AG20443 (cell line): ENCODE measurements around the gene GIMD1.
A peak's percentile ranks its signal among the peaks of the same experiment; 100 is the strongest.
"Not testable (repeated sequence)": the region's sequence is repeated elsewhere in the genome, so short reads cannot be mapped to it uniquely, and the experiment has no call there.

Experiments used
- DNase-seq: peaks from one replicate; pipeline ENCODE4 v3.0.0; 2012; ENCODE audit warnings: low spot score, mixed read lengths

The GIMD1 gene

DNA sequence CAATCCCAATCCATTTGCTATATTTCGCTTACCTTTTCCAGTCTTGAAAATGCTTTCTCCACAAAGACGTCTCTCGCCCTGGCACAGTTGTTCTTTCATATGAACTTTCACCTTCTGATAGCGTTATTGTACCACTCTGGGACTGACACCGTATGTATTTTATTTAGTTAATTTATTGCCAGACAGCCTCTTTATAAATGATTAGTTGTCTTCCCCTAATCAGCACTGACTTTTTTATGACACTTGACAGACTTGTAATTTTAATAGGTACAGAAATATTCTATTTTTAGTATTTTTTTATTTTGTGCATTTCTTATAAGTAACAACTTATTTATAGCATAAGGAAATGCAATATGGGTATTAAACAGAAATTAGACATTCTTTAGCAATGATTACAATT is at the start of gene GIMD1:
Gene GIMD1 (minus strand): TSS at position 101 of the 400 bp plus-strand sequence. CDS start 1,343 bp downstream, outside the sequence.
- DNase-seq = no peak

DNA sequence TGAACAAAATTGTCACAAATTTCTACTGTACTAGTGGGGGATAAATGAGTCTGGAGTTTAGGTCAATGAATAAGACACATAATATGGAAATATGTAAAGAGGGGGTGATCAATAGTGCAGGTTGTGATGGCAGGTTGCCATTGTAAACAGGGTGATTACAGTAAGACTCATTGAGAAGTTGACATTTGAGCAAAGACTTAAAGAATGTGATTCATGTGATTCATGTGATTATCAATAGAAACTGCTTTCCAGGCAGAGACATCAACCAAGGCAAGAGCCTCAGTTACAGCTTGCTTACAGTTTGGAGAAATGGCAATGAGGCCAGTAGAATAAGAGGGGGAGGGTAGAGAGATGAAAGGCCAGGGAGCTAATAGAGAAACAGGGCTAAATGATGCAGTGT is 45.8 kb upstream of the GIMD1 start:
- no peak for DNase-seq

DNA sequence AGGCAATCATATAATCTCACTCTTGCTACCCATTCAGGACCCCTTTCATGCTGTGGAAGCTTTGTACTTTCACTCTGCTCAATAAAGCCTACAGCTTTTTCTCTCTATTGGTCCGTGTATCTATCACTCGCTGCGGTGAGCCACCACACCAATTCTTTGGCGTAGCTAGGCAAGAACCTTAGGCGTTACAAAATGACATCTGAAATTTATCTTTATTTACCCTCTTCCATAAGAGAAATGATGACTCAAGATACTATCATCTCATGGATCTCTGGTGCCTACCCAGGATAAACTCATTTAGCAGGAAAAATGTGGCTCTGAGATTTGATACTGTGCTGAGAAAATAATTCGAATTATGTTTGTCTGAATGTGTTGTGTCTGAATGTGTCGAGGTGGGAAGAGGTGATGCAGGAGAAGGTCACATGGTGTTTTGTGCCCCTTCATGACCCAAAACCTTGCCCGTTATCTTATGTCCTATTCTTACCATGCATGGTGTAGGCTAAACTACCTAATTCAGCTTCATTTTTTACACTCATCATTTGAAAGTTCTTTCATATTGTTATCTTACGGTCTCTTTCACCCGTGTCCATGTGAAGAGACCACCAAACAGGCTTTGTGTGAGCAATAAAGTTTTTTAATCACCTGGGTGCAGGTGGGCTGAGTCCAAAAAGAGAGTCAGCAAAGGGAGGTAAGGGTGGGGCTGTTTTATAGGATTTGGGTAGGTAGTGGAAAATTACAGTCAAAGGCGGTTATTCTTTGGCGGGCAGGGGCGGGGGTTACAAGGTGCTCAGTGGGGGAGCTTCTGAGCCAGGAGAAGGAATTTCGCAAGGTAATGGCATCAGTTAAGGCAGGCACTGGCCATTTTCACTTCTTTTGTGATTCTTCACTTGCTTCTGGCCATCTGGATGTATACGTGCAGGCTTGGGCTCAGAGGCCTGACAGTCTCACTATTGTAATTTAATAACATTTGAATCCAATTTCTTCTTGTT is 41.6 kb upstream of the GIMD1 start:
- no peak for DNase-seq

DNA sequence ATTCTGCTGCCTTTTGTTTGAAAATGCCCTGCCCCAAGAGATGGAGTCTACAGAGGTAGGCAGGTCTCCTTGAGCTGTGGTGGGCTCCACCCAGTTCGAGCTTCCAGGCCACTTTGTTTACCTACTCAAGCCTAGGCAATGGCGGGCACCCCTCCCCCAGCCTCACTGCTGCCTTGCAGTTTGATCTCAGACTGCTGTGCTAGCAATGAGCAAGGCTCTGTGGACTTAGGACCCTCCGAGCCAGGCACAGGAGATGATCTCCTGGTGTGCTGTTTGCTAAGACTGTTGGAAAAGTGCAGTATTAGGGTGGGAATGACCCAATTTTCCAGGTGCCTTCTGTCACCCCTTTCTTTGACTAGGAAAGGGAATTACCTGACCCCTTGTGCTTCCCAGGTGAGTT is 39.4 kb upstream of the GIMD1 start:
- not testable (repeated sequence) for DNase-seq

DNA sequence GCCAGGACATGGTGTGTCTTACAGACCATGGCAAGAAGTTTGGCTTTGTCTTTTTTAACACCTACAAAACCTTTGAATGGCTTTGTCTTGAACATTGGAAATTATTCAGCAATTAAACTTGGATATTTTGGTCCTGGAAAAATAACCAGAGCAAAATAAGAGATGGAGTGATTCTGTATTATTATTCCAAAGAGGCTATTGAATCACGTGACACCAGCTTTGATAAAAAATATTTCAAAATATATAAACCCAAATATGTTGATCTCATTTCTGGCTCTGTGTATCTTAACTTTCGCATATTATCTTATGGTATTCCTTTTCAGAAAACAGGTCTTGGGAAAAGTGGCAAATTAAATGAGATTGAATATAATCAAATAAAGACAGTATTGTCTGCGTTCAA is 32.6 kb upstream of the GIMD1 start:
- no peak for DNase-seq

DNA sequence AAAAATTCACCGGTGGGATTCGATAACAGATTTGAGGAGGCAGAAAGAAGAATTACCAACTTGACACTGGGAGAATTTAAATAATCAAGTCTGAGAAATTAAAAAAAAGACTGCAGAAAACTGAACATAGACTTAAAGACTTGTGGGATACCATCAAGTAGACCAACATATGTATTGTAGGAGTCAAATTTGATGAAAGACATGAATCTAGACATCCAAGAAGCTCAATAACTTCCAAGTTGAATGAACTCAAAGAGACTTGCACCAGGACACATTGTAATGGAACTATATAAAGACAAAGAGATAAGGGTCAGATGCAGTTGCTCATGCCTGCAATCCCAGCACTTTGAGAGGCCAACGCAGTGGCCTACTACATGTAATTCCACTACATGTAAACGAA is 30.3 kb upstream of the GIMD1 start:
- not testable (repeated sequence) for DNase-seq

DNA sequence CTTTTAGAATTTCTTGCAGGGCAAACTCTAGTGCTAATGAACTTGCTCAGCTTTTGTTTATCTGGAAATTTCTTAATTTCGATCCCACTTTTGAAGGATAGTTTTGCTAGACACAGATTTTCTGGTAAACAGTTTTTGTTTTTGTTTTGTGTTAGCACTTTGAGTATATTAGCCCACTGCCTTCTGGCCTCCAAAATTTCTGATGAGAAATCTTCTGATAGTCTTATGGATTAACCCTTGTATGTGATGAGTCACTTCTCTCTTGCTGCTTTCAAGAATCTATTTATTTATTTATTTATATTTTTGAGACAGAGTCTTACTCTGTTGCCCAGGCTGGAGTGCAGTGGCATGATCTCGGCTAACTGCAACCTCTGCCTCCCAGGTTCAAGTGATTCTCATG is 27.0 kb upstream of the GIMD1 start:
- DNase-seq = no peak

DNA sequence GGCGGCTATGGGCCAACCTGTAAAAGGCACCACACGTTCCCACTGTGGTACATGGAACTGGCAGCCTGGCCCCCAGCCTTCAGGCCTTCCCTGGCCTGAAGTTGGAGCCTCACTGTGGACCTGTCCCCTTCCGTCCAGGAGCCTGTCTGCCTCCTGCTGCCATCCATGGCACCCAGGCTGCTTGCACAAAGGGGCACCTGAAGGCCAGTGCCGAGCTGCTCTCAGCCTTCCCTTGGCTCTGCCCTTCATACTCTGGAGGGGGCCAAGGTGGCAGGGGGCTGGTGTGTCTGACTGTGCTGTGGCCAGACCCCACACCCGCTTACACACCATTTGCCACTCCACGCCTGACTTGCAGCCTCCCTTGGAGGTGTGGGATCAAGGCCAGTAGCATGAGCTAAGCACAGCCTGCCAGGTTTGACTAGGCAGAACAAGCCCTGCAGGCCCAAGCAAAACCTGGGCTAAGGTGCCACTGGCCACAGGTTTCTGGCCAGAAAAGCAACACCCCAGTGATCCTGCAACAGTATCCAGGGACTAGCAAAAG is 17.3 kb upstream of the GIMD1 start:
- DNase-seq = no peak

DNA sequence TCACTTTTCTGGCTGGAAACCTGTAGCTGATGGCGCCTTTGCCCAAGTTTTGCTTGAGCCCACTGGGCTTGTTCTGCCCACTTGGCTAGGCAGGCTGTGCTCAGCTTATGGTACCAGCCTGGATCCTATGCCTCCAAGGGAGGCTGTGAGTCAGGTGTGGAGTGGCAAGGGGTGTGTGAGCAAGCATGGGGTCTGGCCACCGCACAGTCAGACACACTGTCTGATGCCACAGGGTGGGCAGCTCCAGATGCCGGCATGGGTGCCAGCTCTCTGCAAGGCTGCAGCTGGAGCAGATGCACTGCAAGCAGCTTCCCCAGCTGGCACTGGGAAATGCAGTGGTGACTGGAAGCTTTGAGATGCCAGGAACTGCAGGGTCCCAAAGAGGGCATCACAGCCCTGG is 16.3 kb upstream of the GIMD1 start:
- DNase-seq = no peak

DNA sequence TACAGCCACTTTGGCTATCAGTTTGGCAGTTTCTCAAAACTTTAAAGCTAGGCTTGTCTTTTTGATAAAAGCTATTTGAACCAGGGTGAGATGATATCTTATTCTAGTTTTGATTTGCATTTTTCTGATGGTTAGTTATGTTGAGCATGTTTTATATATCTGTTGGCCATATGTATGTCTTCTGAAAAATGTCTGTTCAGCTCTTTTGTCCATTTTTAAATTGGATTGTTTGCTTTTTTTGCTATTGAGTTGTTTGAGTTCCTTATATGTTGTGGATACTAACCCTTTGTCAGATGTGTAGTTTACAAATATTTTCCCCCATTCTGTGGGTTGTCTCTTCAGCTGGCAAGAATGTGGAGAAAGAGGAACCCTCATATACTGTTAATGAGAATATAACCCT is 11.6 kb upstream of the GIMD1 start:
- no peak for DNase-seq

DNA sequence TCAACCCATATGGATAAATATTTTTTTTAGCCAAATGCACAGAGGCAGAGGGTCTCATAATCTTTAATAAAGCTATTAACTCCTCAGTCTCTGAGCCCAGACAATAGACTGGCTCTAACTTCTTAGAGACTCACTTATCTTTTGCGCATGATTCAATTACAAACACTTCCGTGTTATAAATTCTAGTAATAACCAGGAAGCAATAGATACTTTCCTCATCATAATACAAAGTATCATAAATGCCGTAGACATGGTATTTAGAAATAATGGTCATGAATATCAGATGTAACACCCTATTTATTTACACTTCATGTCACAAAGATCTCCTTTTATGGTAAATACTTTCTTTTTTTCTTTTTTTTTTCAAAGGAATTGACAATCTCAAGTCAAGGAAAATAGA is 4.4 kb upstream of the GIMD1 start:
- DNase-seq = no peak

DNA sequence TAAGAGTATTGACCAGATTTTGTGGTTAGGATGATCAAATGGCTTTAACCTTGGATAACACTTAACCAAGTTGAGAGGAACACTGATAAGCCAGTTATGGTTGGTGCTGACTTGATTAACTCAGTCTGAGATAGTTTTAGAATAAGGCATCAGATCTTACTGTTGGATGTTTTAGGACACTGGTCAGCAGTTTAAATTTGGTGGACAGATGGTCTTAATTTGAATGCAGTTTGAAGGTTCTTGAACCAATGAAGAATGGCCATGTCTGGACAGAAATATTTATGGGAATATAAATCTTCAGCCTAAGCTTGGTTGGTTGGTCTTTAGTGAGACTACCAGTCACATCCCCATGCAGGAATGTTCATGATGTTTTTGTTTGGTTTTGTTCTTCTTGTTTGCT is 2.6 kb upstream of the GIMD1 start:
- no peak for DNase-seq

DNA sequence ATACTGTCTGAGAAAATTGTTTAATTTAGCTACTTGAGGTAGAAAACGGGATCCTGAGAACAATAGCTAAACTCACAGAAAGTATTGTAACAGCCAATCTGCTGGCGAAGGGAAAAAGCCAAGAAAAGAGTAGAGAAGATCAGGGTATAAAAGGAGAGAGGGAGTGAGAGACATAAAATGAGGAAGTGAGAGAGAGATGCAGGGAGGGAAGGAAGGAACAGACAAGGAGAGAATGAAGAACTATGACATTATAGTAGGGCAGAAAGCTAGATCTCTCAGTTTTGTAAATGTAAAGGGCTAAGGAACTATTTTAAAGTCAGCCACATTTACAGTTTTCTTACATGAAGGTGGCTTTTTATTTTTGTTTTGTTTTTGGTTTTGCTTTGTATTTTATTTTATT is 1.6 kb upstream of the GIMD1 start:
- no peak for DNase-seq

DNA sequence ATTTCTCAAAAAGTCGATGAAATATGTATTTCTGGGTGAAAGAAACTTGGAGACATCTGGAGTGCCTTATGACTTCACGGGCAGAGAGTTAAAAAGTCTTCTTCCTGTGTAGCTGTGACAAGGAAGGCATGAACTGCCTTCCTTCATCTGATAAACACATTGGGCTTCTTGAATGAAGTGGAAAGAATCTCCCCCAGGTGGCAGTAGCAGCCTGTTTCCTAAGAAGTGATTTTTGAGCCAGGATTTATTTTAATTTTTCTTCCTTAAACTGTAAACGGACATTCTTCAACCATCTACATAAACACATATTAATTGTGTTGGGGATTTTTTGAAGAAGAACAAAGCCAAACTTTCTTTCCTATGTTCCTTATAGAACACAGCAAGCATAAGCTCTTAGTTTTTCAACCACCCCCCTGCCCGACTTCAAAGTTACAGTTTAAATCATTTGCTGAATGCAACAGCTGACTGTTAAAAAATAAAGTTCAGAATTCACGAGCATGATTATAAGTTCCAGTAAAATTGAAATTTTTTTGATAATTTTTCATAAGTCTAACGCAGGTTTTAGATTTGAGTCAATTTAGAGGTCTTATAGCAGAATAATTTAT is 980 bp upstream of the GIMD1 start:
- peak; percentile 48 for DNase-seq

DNA sequence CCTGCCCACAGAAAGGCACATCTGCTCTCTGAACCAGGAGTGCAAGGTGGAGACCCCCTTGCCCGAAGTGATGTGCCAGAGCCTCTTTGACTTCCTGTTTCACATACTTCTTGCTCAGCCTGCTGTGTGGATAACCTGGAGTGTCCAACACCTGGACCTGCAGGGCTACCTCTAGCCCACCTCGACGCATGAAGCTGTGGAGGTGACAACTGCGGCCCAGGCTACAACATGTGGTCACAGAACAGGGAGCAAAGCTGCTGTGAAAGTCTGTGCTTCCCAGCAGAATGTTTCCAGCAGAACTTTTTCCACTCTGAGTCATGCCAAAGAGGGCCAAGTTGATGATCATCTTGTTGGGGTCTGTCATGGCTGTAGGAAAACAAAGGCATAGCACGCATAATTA is 1.5 kb downstream of the GIMD1 start:
- DNase-seq = no peak

DNA sequence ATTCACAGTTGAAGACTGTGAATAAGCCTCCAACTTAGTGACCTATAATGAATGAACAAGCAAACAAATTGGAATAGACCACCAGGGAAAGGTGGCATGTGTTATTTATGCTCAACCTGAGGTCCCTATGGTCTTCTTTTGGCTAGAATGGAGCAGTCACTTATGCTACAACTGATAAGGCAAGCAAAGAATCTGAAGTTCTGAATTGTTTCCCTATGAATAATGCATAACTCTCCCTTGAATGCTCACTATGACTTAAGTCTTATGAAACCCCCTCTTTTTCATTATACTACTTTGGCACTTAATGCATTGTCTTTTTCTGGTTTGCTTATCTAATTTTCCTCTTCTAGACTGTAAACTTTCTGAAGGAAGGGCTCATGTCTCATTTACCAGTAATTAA is 2.6 kb downstream of the GIMD1 start:
- no peak for DNase-seq

DNA sequence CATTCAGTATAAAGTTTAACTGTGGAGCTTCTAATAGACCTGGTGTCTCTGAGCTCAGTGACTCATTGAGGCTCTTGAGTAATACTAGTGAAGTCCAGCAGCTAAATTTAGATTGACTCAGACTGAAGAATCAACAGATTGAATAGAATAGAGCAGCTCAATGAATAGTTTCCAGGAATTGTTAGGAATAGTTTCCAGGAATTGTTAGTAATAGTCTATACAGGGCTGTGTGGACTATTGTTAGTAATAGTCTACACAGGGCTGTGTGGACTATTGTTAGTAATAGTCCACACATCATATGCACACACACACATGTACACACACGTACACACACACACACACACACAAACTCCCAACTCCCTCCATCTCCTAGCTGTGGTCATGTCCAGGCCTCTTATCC is 3.0 kb downstream of the GIMD1 start:
- DNase-seq = peak; percentile 76

DNA sequence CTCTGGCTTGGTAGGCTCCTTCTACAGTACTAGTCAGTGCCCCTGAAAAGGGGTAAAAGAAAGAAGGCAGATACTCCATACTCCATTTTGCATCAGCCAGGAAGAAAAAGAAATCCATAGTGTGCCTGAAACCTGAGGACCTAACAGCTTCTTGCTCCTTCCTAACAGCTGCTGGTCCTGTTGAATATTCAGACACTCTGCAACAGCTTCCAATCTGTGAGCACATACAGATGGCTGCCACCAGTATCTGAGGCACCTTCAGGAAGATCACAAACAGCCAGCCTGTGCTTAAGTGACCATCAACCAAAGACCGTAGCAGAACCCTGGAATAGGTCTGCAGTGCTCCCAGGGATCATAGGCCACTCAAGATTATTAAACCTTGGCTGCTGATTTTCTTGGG is 4.3 kb downstream of the GIMD1 start:
- no peak for DNase-seq

DNA sequence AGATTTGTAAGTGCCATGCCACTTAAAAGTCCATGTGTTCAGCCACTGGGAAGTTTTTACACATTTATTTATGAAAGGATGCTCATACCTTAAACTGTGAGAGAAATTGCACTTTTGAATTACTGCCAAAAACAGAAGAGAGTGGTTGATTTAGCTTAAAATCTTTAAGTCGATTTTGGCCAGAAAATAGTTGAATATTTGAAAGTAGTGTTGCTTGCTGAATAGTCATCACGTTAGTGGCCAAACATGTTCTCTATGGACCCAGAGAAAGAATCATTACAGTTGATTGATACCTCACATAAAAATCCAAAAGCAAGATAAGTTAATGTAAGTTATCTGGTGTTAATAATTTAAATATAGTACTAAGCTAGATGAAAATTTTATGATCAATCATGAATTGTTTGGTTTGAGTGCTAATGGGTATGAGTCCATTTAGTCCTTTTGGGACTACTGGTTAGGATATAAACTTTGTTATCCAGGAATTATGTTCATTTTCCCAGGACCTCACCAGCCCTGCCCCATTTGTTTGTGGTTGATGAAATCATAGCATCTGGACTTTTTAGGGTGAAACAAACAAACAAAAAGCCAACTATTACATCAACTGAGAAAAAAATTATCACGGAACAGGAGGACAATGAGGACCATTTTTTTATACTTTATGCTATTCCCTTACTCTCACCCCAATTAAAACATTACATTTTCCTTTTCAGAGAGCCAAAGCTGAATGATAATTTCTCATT is 6.3 kb downstream of the GIMD1 start:
- no peak for DNase-seq

DNA sequence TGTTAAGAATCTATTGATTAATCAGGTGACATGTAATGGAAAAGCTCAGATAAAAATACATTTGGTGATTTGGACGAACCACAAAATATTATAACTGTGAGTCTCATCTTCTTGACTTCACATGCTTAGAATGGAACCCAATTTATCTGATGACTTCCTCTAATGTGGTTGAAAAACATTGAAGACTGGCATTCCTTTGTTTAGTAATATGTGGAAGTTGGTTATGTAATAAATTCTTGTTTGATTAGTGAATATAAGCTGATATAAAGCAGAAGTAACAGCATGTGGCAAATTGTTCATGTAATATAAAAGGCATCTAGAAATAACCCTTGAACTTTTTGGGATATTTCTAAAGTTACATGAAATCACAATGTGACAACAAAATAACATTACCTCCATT is 9.7 kb downstream of the GIMD1 start:
- DNase-seq = peak; percentile 38

DNA sequence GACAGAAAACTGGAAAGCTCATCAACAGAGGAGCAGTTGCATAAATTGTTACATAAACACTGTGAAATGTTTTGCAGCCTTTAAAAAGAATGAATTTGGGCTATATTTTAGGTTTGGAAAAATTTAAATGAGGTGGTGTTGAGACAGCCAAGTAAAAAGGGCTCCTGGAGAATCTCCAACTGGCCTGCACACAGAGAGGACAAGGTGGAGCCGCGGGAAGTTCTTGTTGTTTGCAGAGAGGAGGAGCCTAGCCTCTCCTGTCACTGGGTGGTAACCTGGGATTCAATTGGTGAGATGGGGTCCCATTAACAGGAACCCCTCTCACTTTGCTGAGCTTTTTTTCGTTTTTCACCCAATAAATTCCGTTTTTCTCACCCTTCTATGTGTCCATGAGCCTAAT is 13.4 kb downstream of the GIMD1 start:
- DNase-seq = no peak

DNA sequence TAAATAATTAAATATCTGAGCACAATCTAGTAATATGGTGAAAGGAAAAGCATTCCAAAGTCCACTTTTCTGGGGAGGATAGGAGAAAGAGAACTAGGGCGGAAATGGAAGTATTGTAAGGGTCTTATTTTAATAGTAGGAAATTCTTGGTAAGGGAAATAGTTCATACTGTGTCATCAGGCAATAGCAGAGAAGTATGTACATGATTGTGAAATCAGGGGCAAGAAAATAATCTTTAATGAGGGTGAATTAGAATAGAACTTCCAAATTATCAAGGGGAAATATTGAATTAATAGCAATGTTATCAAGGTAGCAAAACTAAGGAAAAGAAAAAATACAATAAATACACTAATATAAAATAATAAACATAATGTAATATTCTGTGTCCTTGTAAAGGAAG is 14.8 kb downstream of the GIMD1 start:
- DNase-seq = no peak

DNA sequence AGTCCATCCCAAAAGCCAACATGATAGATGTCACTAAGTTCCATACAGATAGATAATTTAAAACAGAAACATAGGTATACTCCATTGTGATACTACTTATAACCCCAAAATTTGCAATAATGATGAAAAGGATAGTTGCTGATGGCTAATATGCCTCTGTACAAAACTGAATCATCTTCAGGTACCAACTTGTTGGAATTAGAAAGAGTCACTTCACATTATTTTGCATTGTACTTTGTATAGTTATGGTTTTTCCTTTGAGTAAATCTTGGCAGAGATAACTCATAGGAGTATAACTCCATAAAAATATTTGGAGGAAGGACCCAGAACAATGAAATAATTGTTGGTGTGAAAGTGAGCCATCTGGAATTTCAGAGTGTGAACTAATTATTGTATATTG is 17.6 kb downstream of the GIMD1 start:
- DNase-seq = no peak
